GM10266 (cell line): ENCODE measurements around the gene LASP1NB.

Source experiments
- DNase-seq: peaks from one replicate; pipeline ENCODE4 v3.0.0; 2012; ENCODE audit errors: extremely low spot score
- CTCF ChIP-seq: IDR thresholded peaks from 2 replicates; pipeline ENCODE4 v1.5.1; 2012; ENCODE audit warnings: mild to moderate bottlenecking, low read depth; ENCODE audit not compliant: control insufficient read depth, insufficient read depth; ENCODE audit errors: missing control alignments

LASP1NB gene

GRCh38 chr17:38885044-38885727, 40.2 kb upstream of the LASP1NB start:
- no peak for TF ChIP-seq CTCF
- DNase-seq = no peak

GRCh38 chr17:38885728-38886642, 39.4 kb upstream of the LASP1NB start:
- TF ChIP-seq CTCF = no peak
- DNase-seq = no peak

- DNase-seq = no peak
- no peak for TF ChIP-seq CTCF
These were observed 38.8 kb upstream of the LASP1NB start for GRCh38 chr17:38886643-38887010.

- DNase-seq = no peak
- no peak for TF ChIP-seq CTCF
These were observed 36.6 kb upstream of the LASP1NB start for GRCh38 chr17:38888842-38889241.

GRCh38 chr17:38889745-38890409, 35.5 kb upstream of the LASP1NB start:
- TF ChIP-seq CTCF = no peak

GRCh38 chr17:38890410-38890746, 35.0 kb upstream of the LASP1NB start:
- no peak for DNase-seq
- TF ChIP-seq CTCF = no peak

More at GRCh38 chr17:38889745-38890409, 35.5 kb upstream of the LASP1NB start:
- no peak for DNase-seq
